Glutamatergic neuron (in vitro differentiated cells): ENCODE measurements around the gene AKNA. TPM values are rescaled to one million over a fixed set of nuclear protein-coding genes. Genes with fewer than 3 reads are reported as not detected.

Source experiments
- DNase-seq: peaks from one replicate; pipeline ENCODE4 v3.0.0; 2022
- H3K27ac Mint-ChIP-seq: one replicate; pipeline ENCODE4 v1.8.0; 2020; ENCODE audit warnings: mild to moderate bottlenecking, mixed read lengths, inconsistent platforms; ENCODE audit not compliant: unreplicated experiment
- H3K27me3 Mint-ChIP-seq: one replicate; pipeline ENCODE4 v1.8.0; 2020; ENCODE audit warnings: mild to moderate bottlenecking, moderate library complexity, mixed read lengths, inconsistent platforms; ENCODE audit not compliant: unreplicated experiment
- H3K36me3 Mint-ChIP-seq: one replicate; pipeline ENCODE4 v1.8.0; 2020; ENCODE audit warnings: mild to moderate bottlenecking, mixed read lengths, inconsistent platforms; ENCODE audit not compliant: unreplicated experiment
- H3K4me1 Mint-ChIP-seq: one replicate; pipeline ENCODE4 v1.8.0; 2020; ENCODE audit warnings: mild to moderate bottlenecking, low read depth, mixed read lengths, inconsistent platforms; ENCODE audit not compliant: unreplicated experiment
- H3K4me3 Mint-ChIP-seq: one replicate; pipeline ENCODE4 v1.8.0; 2020; ENCODE audit warnings: mild to moderate bottlenecking, mixed read lengths, inconsistent platforms; ENCODE audit not compliant: unreplicated experiment
- H3K9me3 Mint-ChIP-seq: one replicate; pipeline ENCODE4 v1.8.0; 2020; ENCODE audit warnings: mild to moderate bottlenecking, moderate library complexity, mixed read lengths, inconsistent platforms; ENCODE audit not compliant: unreplicated experiment
- CTCF ChIP-seq: fragments of 200-600 bp; sonication (generic); IDR thresholded peaks from one replicate; pipeline ENCODE4 v1.5.0; 2021; ENCODE audit not compliant: partially characterized antibody, unreplicated experiment
- total RNA-seq: library from RNA; stranded (reverse); fragmentation: NEBNext Ultra II Directional; extraction: Animal tissue kit (Norgen Biotek cat#: 25700); gene quantifications from one replicate; pipeline ENCODE4 v1.2.1, GENCODE V29; 2021; ENCODE audit not compliant: unreplicated experiment

Gene AKNA
- total RNA-seq, 1 donor from 2014 or later: 32.6 TPM

DNA sequence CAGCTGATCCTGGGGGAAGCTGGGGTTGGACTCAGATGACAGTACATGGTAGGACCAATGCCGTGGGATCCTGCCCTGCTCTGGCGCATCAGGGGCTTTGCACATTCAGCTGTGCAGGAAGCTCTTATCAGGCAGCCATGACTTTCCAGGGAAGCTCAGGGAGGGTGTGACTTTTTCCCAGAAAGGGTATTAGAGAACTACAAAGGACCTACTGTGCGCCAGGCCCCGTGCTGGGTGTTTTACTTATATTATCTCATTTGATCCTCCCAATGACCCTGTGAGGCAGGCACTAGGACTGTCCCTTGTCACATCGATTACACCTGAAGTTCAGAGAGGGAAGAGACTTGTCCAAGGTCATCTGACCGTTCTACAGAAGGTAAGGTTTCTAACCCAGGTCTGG, 23.7 kb upstream of the AKNA start:
- H3K27me3 Mint-ChIP-seq: peaks cover 7% of the 10 kb centered on the region
- H3K27ac Mint-ChIP-seq: peak overlapping the region; percentile 38
- no peak for DNase-seq
- H3K36me3 Mint-ChIP-seq: no peaks in the 10 kb centered on the region
- no peak overlapping the region for H3K4me3 Mint-ChIP-seq
- peaks cover 5% of the 10 kb centered on the region for H3K9me3 Mint-ChIP-seq
- H3K4me1 Mint-ChIP-seq: peaks cover 16% of the 10 kb centered on the region
- TF ChIP-seq CTCF: no peak

DNA sequence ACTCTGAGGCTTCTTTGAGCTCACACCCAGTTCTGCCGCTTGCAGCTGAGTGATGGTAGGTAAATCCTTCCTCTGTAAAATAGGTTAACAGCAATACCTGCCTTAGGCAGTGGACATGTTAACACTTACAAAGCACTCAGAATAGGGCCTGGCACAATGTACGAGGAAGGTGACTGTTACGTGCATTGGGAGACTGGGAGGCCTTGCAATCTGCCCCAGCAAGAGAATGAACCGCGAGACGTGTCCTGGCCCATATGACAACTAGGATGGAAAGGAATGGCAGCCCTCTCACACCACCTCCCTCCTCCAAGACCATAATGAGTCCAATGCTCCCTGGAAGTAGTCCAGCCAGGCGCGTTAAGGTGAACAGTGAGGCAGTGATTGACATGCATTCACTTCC, 23.1 kb upstream of the AKNA start:
- Mint-ChIP-seq H3K9me3 (peaks cover 5% of the 10 kb centered on the region), H3K27me3 (peaks cover 7% of the 10 kb centered on the region), H3K4me1 (peaks cover 15% of the 10 kb centered on the region), H3K4me3 (no peak overlapping the region), H3K27ac (no peak overlapping the region), H3K36me3 (no peaks in the 10 kb centered on the region)
- no peak for TF ChIP-seq CTCF
- no peak for DNase-seq

GRCh38 chr9:114409842-114410241, 22.1 kb upstream of the AKNA start:
- peaks cover 5% of the 10 kb centered on the region for H3K27me3 Mint-ChIP-seq
- H3K4me3 Mint-ChIP-seq: no peak overlapping the region
- TF ChIP-seq CTCF: no peak
- H3K36me3 Mint-ChIP-seq: no peaks in the 10 kb centered on the region
- no peak overlapping the region for H3K27ac Mint-ChIP-seq
- peaks cover 15% of the 10 kb centered on the region for H3K4me1 Mint-ChIP-seq
- DNase-seq: no peak
- peaks cover 5% of the 10 kb centered on the region for H3K9me3 Mint-ChIP-seq

- Mint-ChIP-seq H3K27me3 (peaks cover 5% of the 10 kb centered on the region), H3K9me3 (peaks cover 5% of the 10 kb centered on the region), H3K27ac (no peak overlapping the region), H3K4me3 (no peak overlapping the region), H3K4me1 (peaks cover 15% of the 10 kb centered on the region), H3K36me3 (no peaks in the 10 kb centered on the region)
- TF ChIP-seq CTCF: no peak
- DNase-seq: no peak
Measured at GRCh38 chr9:114409103-114409780, 21.5 kb upstream of the AKNA start.

DNA sequence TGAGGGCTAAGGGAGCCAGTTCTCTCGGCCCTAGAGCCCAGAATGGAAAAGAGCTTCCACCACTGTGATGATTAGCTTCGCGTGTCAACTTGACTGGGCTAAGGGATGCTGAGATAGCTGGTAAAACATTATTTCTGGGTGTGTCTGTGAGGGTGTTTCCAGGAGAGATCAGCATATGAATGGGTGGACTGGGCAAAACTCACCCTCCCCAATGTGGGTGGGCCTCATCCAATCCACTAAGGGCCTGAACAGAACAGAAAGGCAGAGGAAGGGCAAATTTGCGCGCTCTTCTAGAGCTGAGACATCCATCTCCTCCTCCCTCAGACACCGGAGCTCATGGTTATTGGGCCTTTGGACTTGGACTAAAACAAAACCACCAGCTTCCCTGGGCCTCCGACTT, 20.9 kb upstream of the AKNA start:
- no peak for DNase-seq
- peaks cover 15% of the 10 kb centered on the region for H3K4me1 Mint-ChIP-seq
- no peaks in the 10 kb centered on the region for H3K36me3 Mint-ChIP-seq
- no peak overlapping the region for H3K4me3 Mint-ChIP-seq
- H3K27ac Mint-ChIP-seq: no peak overlapping the region
- peaks cover 5% of the 10 kb centered on the region for H3K27me3 Mint-ChIP-seq
- no peak for TF ChIP-seq CTCF
- peaks cover 5% of the 10 kb centered on the region for H3K9me3 Mint-ChIP-seq
